Fibroblast of lung (primary cell): ENCODE measurements around the gene PLPP7.

ENCODE experiments used
- EZH2 ChIP-seq: IDR thresholded peaks from 2 replicates; pipeline ENCODE4 v1.5.1; 2012; ENCODE audit warnings: low read length, control low read depth, mild to moderate bottlenecking; ENCODE audit errors: missing control alignments
- TF ChIP-seq, protein P1 (sequence below), 2 donors: IDR thresholded peaks in 1 of 2; conservative IDR thresholded peaks in 1 of 2; 1 replicate in 1 of 2; 2 replicates in 1 of 2; pipeline ENCODE4 v1.5.1; 2011 to 2012; ENCODE audit warnings: low read length in 2 of 2, control low read depth in 1 of 2, inconsistent platforms in 1 of 2, low read depth in 1 of 2, mild to moderate bottlenecking in 1 of 2

- TF ChIP-seq, protein P1, sequence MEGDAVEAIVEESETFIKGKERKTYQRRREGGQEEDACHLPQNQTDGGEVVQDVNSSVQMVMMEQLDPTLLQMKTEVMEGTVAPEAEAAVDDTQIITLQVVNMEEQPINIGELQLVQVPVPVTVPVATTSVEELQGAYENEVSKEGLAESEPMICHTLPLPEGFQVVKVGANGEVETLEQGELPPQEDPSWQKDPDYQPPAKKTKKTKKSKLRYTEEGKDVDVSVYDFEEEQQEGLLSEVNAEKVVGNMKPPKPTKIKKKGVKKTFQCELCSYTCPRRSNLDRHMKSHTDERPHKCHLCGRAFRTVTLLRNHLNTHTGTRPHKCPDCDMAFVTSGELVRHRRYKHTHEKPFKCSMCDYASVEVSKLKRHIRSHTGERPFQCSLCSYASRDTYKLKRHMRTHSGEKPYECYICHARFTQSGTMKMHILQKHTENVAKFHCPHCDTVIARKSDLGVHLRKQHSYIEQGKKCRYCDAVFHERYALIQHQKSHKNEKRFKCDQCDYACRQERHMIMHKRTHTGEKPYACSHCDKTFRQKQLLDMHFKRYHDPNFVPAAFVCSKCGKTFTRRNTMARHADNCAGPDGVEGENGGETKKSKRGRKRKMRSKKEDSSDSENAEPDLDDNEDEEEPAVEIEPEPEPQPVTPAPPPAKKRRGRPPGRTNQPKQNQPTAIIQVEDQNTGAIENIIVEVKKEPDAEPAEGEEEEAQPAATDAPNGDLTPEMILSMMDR (conservative IDR thresholded peaks at IDR 0.05 in 1 of 2, IDR thresholded peaks at IDR 0.05 in 1 of 2; ENCODE audit: low read depth in 1 of 2, low read length in 2 of 2) = no peak
- TF ChIP-seq EZH2 = no peak
Measured at GRCh38 chr9:131298341-131298740, 8.8 kb downstream of the PLPP7 start.
